Glomerular endothelial cell (primary cell): Measurements from ENCODE around the gene RGS17. TPM values are rescaled to one million over a fixed set of nuclear protein-coding genes. Genes with fewer than 3 reads are reported as not detected.

Source experiments
- DNase-seq: peaks from one replicate; pipeline ENCODE4 v3.0.0-alpha.2; 2011; ENCODE audit warnings: low read depth, low spot score; ENCODE audit errors: extremely low read depth
- total RNA-seq: library from RNA; depleted of rRNA; stranded (reverse); fragments of >200 nt; gene quantifications from 2 replicates; pipeline ENCODE4 v1.2.3, GENCODE V29; 2015

The RGS17 gene
- total RNA-seq, 1 donor from 2014 or later: 5.4 TPM

- no peak for DNase-seq
These were observed 44.7 kb downstream of the RGS17 start for GRCh38 chr6:153086225-153086990.

GRCh38 chr6:153085239-153085638 is 45.8 kb downstream of the RGS17 start:
- DNase-seq: no peak

GRCh38 chr6:153084393-153084792 is 46.7 kb downstream of the RGS17 start:
- DNase-seq: no peak

GRCh38 chr6:153083869-153084268 is 47.2 kb downstream of the RGS17 start:
- no peak for DNase-seq

GRCh38 chr6:153081914-153082313 is 49.2 kb downstream of the RGS17 start:
- no peak for DNase-seq

GRCh38 chr6:153076431-153076830 is 54.7 kb downstream of the RGS17 start:
- DNase-seq: no peak

GRCh38 chr6:153074761-153075160 is 56.3 kb downstream of the RGS17 start:
- no peak for DNase-seq

GRCh38 chr6:153073841-153074240 is 57.2 kb downstream of the RGS17 start:
- no peak for DNase-seq

- DNase-seq: no peak
These were observed 60.3 kb downstream of the RGS17 start for GRCh38 chr6:153070756-153071155.

- DNase-seq: no peak
These were observed 61.2 kb downstream of the RGS17 start for GRCh38 chr6:153069897-153070296.

- DNase-seq: no peak
These were observed 65.9 kb downstream of the RGS17 start for GRCh38 chr6:153065222-153065621.

- no peak for DNase-seq
These were observed 67.1 kb downstream of the RGS17 start for GRCh38 chr6:153063936-153064335.

GRCh38 chr6:153062516-153062915 is 68.6 kb downstream of the RGS17 start:
- DNase-seq: no peak

GRCh38 chr6:153059757-153060156 is 71.3 kb downstream of the RGS17 start:
- no peak for DNase-seq

- no peak for DNase-seq
These were observed 71.8 kb downstream of the RGS17 start for GRCh38 chr6:153059311-153059710.

- DNase-seq: no peak
These were observed 72.2 kb downstream of the RGS17 start for GRCh38 chr6:153058909-153059308.

- DNase-seq: no peak
These were observed 72.8 kb downstream of the RGS17 start for GRCh38 chr6:153058291-153058690.

- DNase-seq: no peak
These were observed 74.8 kb downstream of the RGS17 start for GRCh38 chr6:153056308-153056707.

GRCh38 chr6:153051801-153052200 is 79.3 kb downstream of the RGS17 start:
- no peak for DNase-seq

GRCh38 chr6:153048631-153049030 is 82.5 kb downstream of the RGS17 start:
- no peak for DNase-seq

GRCh38 chr6:153047386-153047785 is 83.7 kb downstream of the RGS17 start:
- no peak for DNase-seq

- no peak for DNase-seq
These were observed 85.8 kb downstream of the RGS17 start for GRCh38 chr6:153045271-153045670.

GRCh38 chr6:153044295-153044694 is 86.8 kb downstream of the RGS17 start:
- DNase-seq: no peak
